ENCODE data around the gene GRK5. TPM values are rescaled to one million over a fixed set of nuclear protein-coding genes. Genes with fewer than 3 reads are reported as not detected.

Gene GRK5
- total and polyA plus RNA-seq, 5 donors = 31.3 to 89.9 (median 57.6) TPM

- intact Hi-C loops (cut with DNase I) = loop anchor here in 3 of 4 donors (5.0 to 10.0 kb wide), 2 partner anchors 206 to 209 kb away; partner anchors contain the start of gene GRK5 (in 3 of the 3)
- WGBS = 72% methylated on average over 20 of the region's 20 CpGs
- H3K9me3 ChIP-seq (ENCODE audit: control insufficient read depth, low read length) = no peaks in the 10 kb centered on the region
- no peak overlapping the region for H3K4me3 ChIP-seq (ENCODE audit: low read length)
- peaks cover 30% of the 10 kb centered on the region for H3K4me1 ChIP-seq (ENCODE audit: control insufficient read depth, insufficient read depth, low read length)
- peak; percentile 43 to 64 for ATAC-seq
- peak overlapping the region; percentile 55 for H3K27ac ChIP-seq (ENCODE audit: low read length)
- no peaks in the 10 kb centered on the region for H3K27me3 ChIP-seq (ENCODE audit: control insufficient read depth, insufficient read depth)
- DNase-seq = peak; percentile 83 to 91 (median 87)
Measured at GRCh38 chr10:119413471-119414080, 206.2 kb downstream of the GRK5 start.

- Histone ChIP-seq H3K4me3 (ENCODE audit: low read length) (no peak overlapping the region), H3K4me1 (ENCODE audit: control insufficient read depth, insufficient read depth, low read length) (peaks cover 29% of the 10 kb centered on the region), H3K27me3 (ENCODE audit: control insufficient read depth, insufficient read depth) (no peaks in the 10 kb centered on the region), H3K9me3 (ENCODE audit: control insufficient read depth, low read length) (no peaks in the 10 kb centered on the region), H3K27ac (ENCODE audit: low read length) (no peak overlapping the region)
- 52% methylated on average over 10 of the region's 10 CpGs for WGBS
- DNase-seq (peak in 1 of 3 donors; percentile 69), ATAC-seq (peak in 1 of 2 donors; percentile 15)
- intact Hi-C loops (cut with DNase I) = loop anchor here in 3 of 4 donors (5.0 to 10.0 kb wide), 2 partner anchors 207 to 209 kb away; partner anchors contain the start of gene GRK5 (in 3 of the 3)
Measured at GRCh38 chr10:119414081-119414611, 206.8 kb downstream of the GRK5 start.

- H3K4me3 ChIP-seq (ENCODE audit: low read length) = no peak overlapping the region
- H3K9me3 ChIP-seq (ENCODE audit: control insufficient read depth, low read length) = no peaks in the 10 kb centered on the region
- H3K27me3 ChIP-seq (ENCODE audit: control insufficient read depth, insufficient read depth) = no peaks in the 10 kb centered on the region
- no peak overlapping the region for H3K27ac ChIP-seq (ENCODE audit: low read length)
- 78% methylated on average over 6 of the region's 6 CpGs for WGBS
- ATAC-seq (no peak), DNase-seq (peak; percentile 55 to 78 (median 74))
- intact Hi-C loops (cut with DNase I) = loop anchor here in 2 of 4 donors (10.0 kb wide), 1 partner anchor 210 kb away; the partner anchor contains the start of gene GRK5 (in 2 of the 2)
- H3K4me1 ChIP-seq (ENCODE audit: control insufficient read depth, insufficient read depth, low read length) = peaks cover 22% of the 10 kb centered on the region
Measured at GRCh38 chr10:119415121-119415520, 207.8 kb downstream of the GRK5 start.

- 62% methylated on average over 21 of the region's 21 CpGs for WGBS
- intact Hi-C loops (cut with DNase I) = loop anchor here in 2 of 4 donors (10.0 kb wide), 1 partner anchor 211 kb away; the partner anchor contains the start of gene GRK5 (in 2 of the 2)
- Histone ChIP-seq H3K27me3 (ENCODE audit: control insufficient read depth, insufficient read depth) (no peaks in the 10 kb centered on the region), H3K4me3 (ENCODE audit: low read length) (no peak overlapping the region), H3K9me3 (ENCODE audit: control insufficient read depth, low read length) (no peaks in the 10 kb centered on the region), H3K4me1 (ENCODE audit: control insufficient read depth, insufficient read depth, low read length) (peaks cover 18% of the 10 kb centered on the region), H3K27ac (ENCODE audit: low read length) (no peak overlapping the region)
- ATAC-seq = no peak
- peak in 2 of 3 donors; percentile 66 to 72 for DNase-seq
Measured at GRCh38 chr10:119415536-119416503, 208.4 kb downstream of the GRK5 start.

GRCh38 chr10:119416855-119417254 lies 209.5 kb downstream of the GRK5 start:
- WGBS = 43% methylated on average over 10 of the region's 10 CpGs
- Histone ChIP-seq H3K9me3 (ENCODE audit: control insufficient read depth, low read length) (no peaks in the 10 kb centered on the region), H3K4me1 (ENCODE audit: control insufficient read depth, insufficient read depth, low read length) (peaks cover 14% of the 10 kb centered on the region), H3K4me3 (ENCODE audit: low read length) (no peak overlapping the region), H3K27me3 (ENCODE audit: control insufficient read depth, insufficient read depth) (no peaks in the 10 kb centered on the region), H3K27ac (ENCODE audit: low read length) (no peak overlapping the region)
- intact Hi-C loops (cut with DNase I) = loop anchor here in 2 of 4 donors (10.0 kb wide), 1 partner anchor 212 kb away; the partner anchor contains the start of gene GRK5 (in 2 of the 2)
- peak; percentile 64 to 90 (median 85) for DNase-seq
- peak; percentile 10 to 14 for ATAC-seq

GRCh38 chr10:119417852-119418251 lies 210.5 kb downstream of the GRK5 start:
- Histone ChIP-seq H3K4me3 (ENCODE audit: low read length) (no peak overlapping the region), H3K9me3 (ENCODE audit: control insufficient read depth, low read length) (no peaks in the 10 kb centered on the region), H3K4me1 (ENCODE audit: control insufficient read depth, insufficient read depth, low read length) (peaks cover 12% of the 10 kb centered on the region), H3K27ac (ENCODE audit: low read length) (no peak overlapping the region), H3K27me3 (ENCODE audit: control insufficient read depth, insufficient read depth) (no peaks in the 10 kb centered on the region)
- 90% methylated on average over 9 of the region's 9 CpGs for WGBS
- DNase-seq (peak in 2 of 3 donors; percentile 12 to 36), ATAC-seq (no peak)
- intact Hi-C loops (cut with DNase I) = loop anchor here in 3 of 4 donors (2.0 to 10.0 kb wide), 2 partner anchors 213 to 219 kb away; partner anchors contain the start of gene GRK5 (in 2 of the 3)

GRCh38 chr10:119418362-119418761 lies 211.0 kb downstream of the GRK5 start:
- intact Hi-C loops (cut with DNase I) = loop anchor here in 3 of 4 donors (2.0 to 10.0 kb wide), 2 partner anchors 214 to 220 kb away; partner anchors contain the start of gene GRK5 (in 2 of the 3)
- H3K27ac ChIP-seq (ENCODE audit: low read length) = no peak overlapping the region
- H3K4me1 ChIP-seq (ENCODE audit: control insufficient read depth, insufficient read depth, low read length) = peaks cover 7% of the 10 kb centered on the region
- no peaks in the 10 kb centered on the region for H3K27me3 ChIP-seq (ENCODE audit: control insufficient read depth, insufficient read depth)
- WGBS = 77% methylated on average over 4 of the region's 4 CpGs
- DNase-seq (peak in 2 of 3 donors; percentile 29 to 40), ATAC-seq (no peak)
- no peak overlapping the region for H3K4me3 ChIP-seq (ENCODE audit: low read length)
- no peaks in the 10 kb centered on the region for H3K9me3 ChIP-seq (ENCODE audit: control insufficient read depth, low read length)

GRCh38 chr10:119419931-119420330 lies 212.6 kb downstream of the GRK5 start:
- H3K4me1 ChIP-seq (ENCODE audit: control insufficient read depth, insufficient read depth, low read length) = peaks cover 2% of the 10 kb centered on the region

GRCh38 chr10:119420950-119421875 lies 213.8 kb downstream of the GRK5 start:
- peak in 1 of 2 donors; percentile 10 for ATAC-seq
- WGBS = 57% methylated on average over 13 of the region's 13 CpGs
- Histone ChIP-seq H3K4me1 (ENCODE audit: control insufficient read depth, insufficient read depth, low read length) (no peaks in the 10 kb centered on the region), H3K27ac (ENCODE audit: low read length) (peak overlapping the region; percentile 9), H3K4me3 (ENCODE audit: low read length) (no peak overlapping the region), H3K27me3 (ENCODE audit: control insufficient read depth, insufficient read depth) (no peaks in the 10 kb centered on the region), H3K9me3 (ENCODE audit: control insufficient read depth, low read length) (no peaks in the 10 kb centered on the region)
- intact Hi-C loops (cut with DNase I) = no loop called here
- peak in 2 of 3 donors; percentile 57 to 61 for DNase-seq

More at GRCh38 chr10:119419931-119420330, 212.6 kb downstream of the GRK5 start:
- no peaks in the 10 kb centered on the region for H3K27me3 ChIP-seq (ENCODE audit: control insufficient read depth, insufficient read depth)
- H3K27ac ChIP-seq (ENCODE audit: low read length) = no peak overlapping the region
- intact Hi-C loops (cut with DNase I) = loop anchor here in 3 of 4 donors (2.0 to 10.0 kb wide), 2 partner anchors 215 to 221 kb away; partner anchors contain the start of gene GRK5 (in 2 of the 3)
- H3K9me3 ChIP-seq (ENCODE audit: control insufficient read depth, low read length) = no peaks in the 10 kb centered on the region
- 89% methylated on average over 2 of the region's 2 CpGs for WGBS
- peak in 1 of 3 donors; percentile 24 for DNase-seq
- no peak overlapping the region for H3K4me3 ChIP-seq (ENCODE audit: low read length)
- no peak for ATAC-seq
